Upper lobe of left lung (tissue), 4 donors: Measurements from ENCODE around the gene SCRT2.

Source experiments
- EP300 ChIP-seq, 4 donors: sonication (generic); formaldehyde crosslinking; IDR thresholded peaks; one replicate each; pipeline ENCODE4 v1.5.1; 2017; ENCODE audit warnings: antibody characterized with exemption in 4 of 4, control low read depth in 2 of 4
- POLR2A ChIP-seq, 4 donors: fragments of 450-650 bp; IDR thresholded peaks; one replicate each; pipeline ENCODE4 v1.5.1; 2016 to 2017; ENCODE audit warnings: antibody characterized with exemption in 4 of 4, mild to moderate bottlenecking in 2 of 4
- POLR2AphosphoS5 ChIP-seq, 2 donors: sonication (generic); formaldehyde crosslinking; IDR thresholded peaks; one replicate each; pipeline ENCODE4 v1.5.1; 2017; ENCODE audit warnings: antibody characterized with exemption in 2 of 2
- TF ChIP-seq, protein P1 (sequence below), 6 experiments: fragments of 450-650 bp in 4 of 6; fragments of 200-600 bp in 2 of 6; sonication (generic) in 2 of 6; IDR thresholded peaks; one replicate each; pipeline ENCODE4 v1.5.1; 2016 to 2019; ENCODE audit warnings: antibody characterized with exemption in 6 of 6

DNA sequence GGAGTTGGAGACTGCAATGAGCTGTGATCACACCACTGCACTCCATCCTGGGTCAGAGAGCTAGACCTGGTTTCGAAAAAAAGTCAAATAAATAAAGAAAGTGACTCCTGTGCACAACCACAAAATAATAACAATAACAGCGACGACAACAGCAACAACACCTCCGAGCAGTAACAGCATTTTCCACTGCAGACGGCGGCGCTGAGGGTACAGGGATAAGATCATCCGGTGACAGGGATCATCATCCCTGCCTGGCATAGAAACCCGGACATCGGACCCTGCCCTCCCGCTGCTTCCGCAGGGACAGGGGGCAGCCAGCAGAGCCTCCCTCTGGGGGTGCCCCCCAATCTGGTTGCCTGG lies 34.1 kb downstream of the SCRT2 start:
- TF ChIP-seq POLR2A (IDR thresholded peaks at IDR 0.05) (no peak), EP300 (IDR thresholded peaks at IDR 0.05) (no peak), POLR2AphosphoS5 (IDR thresholded peaks at IDR 0.05) (no peak)
- TF ChIP-seq, protein P1, sequence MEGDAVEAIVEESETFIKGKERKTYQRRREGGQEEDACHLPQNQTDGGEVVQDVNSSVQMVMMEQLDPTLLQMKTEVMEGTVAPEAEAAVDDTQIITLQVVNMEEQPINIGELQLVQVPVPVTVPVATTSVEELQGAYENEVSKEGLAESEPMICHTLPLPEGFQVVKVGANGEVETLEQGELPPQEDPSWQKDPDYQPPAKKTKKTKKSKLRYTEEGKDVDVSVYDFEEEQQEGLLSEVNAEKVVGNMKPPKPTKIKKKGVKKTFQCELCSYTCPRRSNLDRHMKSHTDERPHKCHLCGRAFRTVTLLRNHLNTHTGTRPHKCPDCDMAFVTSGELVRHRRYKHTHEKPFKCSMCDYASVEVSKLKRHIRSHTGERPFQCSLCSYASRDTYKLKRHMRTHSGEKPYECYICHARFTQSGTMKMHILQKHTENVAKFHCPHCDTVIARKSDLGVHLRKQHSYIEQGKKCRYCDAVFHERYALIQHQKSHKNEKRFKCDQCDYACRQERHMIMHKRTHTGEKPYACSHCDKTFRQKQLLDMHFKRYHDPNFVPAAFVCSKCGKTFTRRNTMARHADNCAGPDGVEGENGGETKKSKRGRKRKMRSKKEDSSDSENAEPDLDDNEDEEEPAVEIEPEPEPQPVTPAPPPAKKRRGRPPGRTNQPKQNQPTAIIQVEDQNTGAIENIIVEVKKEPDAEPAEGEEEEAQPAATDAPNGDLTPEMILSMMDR (IDR thresholded peaks at IDR 0.05): no peak
